Heart left ventricle (tissue), 16 donors: ENCODE data around the gene ABCA7. TPM values are rescaled to one million over a fixed set of nuclear protein-coding genes. Genes with fewer than 3 reads are reported as not detected.
A peak's percentile ranks its signal among the peaks of the same experiment; 100 is the strongest.

Experiments used
- ATAC-seq, 4 donors: fragments of 200-7000 bp; cut with Tn5 transposase; one replicate each; pipeline ENCODE4 v1.9.1; 2020 to 2022; ENCODE audit warnings: moderate library complexity in 4 of 4, mild to moderate bottlenecking in 3 of 4, moderate number of reproducible peaks in 1 of 4
- DNase-seq, 5 donors: peaks; one replicate each; pipeline ENCODE4 v3.0.0-alpha.2; 2020
- H3K27ac ChIP-seq, 12 donors: fragments of 200-600 bp; sonication (generic) in 4 of 12; one replicate each; pipeline versions ENCODE4 v1.5.0 to v1.8.0; 2016 to 2022; ENCODE audit warnings: mild to moderate bottlenecking in 2 of 12
- H3K27me3 ChIP-seq, 9 donors: fragments of 200-600 bp; sonication (generic) in 2 of 9; one replicate each; pipeline versions ENCODE4 v1.5.1 to v1.8.0; 2016 to 2022; ENCODE audit warnings: mild to moderate bottlenecking in 3 of 9
- H3K36me3 ChIP-seq, 9 donors: fragments of 200-600 bp; sonication (generic) in 2 of 9; one replicate each; pipeline versions ENCODE4 v1.5.0 to v1.8.0; 2018 to 2022; ENCODE audit warnings: mild to moderate bottlenecking in 2 of 9
- H3K4me1 ChIP-seq, 12 donors: fragments of 200-600 bp; sonication (generic) in 4 of 12; one replicate each; pipeline versions ENCODE4 v1.5.0 to v1.8.0; 2016 to 2022; ENCODE audit warnings: mild to moderate bottlenecking in 3 of 12
- H3K4me3 ChIP-seq, 12 donors: fragments of 200-600 bp; sonication (generic) in 4 of 12; one replicate each; pipeline versions ENCODE4 v1.5.0 to v1.8.0; 2017 to 2022; ENCODE audit warnings: mild to moderate bottlenecking in 9 of 12, moderate library complexity in 4 of 12
- H3K9me3 ChIP-seq, 12 donors: fragments of 200-600 bp; sonication (generic) in 4 of 12; one replicate each; pipeline versions ENCODE4 v1.5.0 to v1.8.0; 2016 to 2022; ENCODE audit warnings: mild to moderate bottlenecking in 1 of 12
- CTCF ChIP-seq, 12 donors: fragments of 200-600 bp; sonication (generic) in 4 of 12; IDR thresholded peaks; one replicate each; pipeline versions ENCODE4 v1.5.0 to v1.8.0; 2018 to 2022; ENCODE audit warnings: antibody characterized with exemption in 12 of 12, mild to moderate bottlenecking in 5 of 12
- POLR2A ChIP-seq, 2 donors: fragments of 450-650 bp; IDR thresholded peaks; one replicate each; pipeline ENCODE4 v1.6.1; 2017; ENCODE audit warnings: antibody characterized with exemption in 2 of 2, mild to moderate bottlenecking in 2 of 2, moderate library complexity in 2 of 2
- WGBS, 4 donors: extraction: QIAGEN DNeasy Blood & Tissue Kit in 2 of 4; methylation state at CpG; one replicate each; pipeline versions ENCODE4 v1.1.5 to v1.1.7; 2013 to 2018; 5-methylcytosine and 5-hydroxymethylcytosine counted together
- intact Hi-C, 10 donors: fragments of 100-400 bp; cut with DNase I; formaldehyde crosslinking; loops; one replicate each; pipeline versions ENCODE4 v1.11.1 to v1.14.2; 2022
- polyA plus RNA-seq, 2 donors: library from polyadenylated mRNA; stranded (reverse); fragments of 200-250 nt; gene quantifications; one replicate each; pipeline ENCODE4 v1.2.3, GENCODE V29; 2013
- total RNA-seq, 9 donors: library from RNA; depleted of rRNA in 2 of 9; stranded (reverse); fragments of >200 nt in 2 of 9; fragmentation: NEBNext Ultra II Directional in 3 of 9; extraction: Animal tissue kit (Norgen Biotek cat#: 25700) in 3 of 9; gene quantifications; one replicate each; pipeline versions ENCODE4 v1.1.0 to v1.2.4, GENCODE V29; 2016 to 2023
- donor health status: ischemic (EF 13 %, LVEDD 7.1; RV severe dilation, severe dysfunction).
- donor health status: healthy with polysubstance abuse.
- donor health status: DM: no; HTN: yes; CAD: no.
- donor health status: DM: no; HTN: no; CAD: no.
- donor health status: ischemic (EF 25% LVEDD 6.9; RV normal size, moderate dysfunction).
- donor health status: ischemic (EF 25% LVEDD 5.7; RV mildly dilated, moderate dysfunction).
- donor health status: healthy.
- donor health status: DM: yes; HTN: yes; CAD: no.
- donor health status: ischemic (EF 35%, LVEDD 5.7; RV mildly dilated, moderate dysfunction).
- donor health status: nonischemic (EF 11% LVEDD 7.7; RV severe dilation, severe dysfunction).
- donor health status: DM: yes; HTN: yes; CAD: no.
- donor health status: PGD.
- donor health status: ischemic (EF 29% LVEDD 5.4; RV normal size, mild dysfunction).
- donor health status: nonischemic (EF 23%, LVEDD 6.1; RV moderate dilation, normal function).

The ABCA7 gene
- total and polyA plus RNA-seq, 11 donors: 2.9 to 12.4 (median 8.8) TPM

GRCh38 chr19:1082165-1082927 lies 42.4 kb downstream of the ABCA7 start:
- intact Hi-C loops: loop anchor here in 1 of 10 donors (10.0 kb wide), 1 partner anchor 48 kb away; no protein-coding TSS in a partner anchor
- WGBS, 4 donors: 16 to 29% (median 26%) methylated on average over 22 to 51 of the region's 51 CpGs
- Histone ChIP-seq H3K4me3 (peak overlapping the region in 4 of 12 donors; percentile 12 to 31 (median 29)), H3K27me3 (peaks cover 0 to 6% (median 0%) of the 10 kb centered on the region in 9 donors), H3K27ac (no peak overlapping the region), H3K9me3 (no peaks in the 10 kb centered on the region), H3K4me1 (peaks cover 0 to 43% (median 3%) of the 10 kb centered on the region in 12 donors), H3K36me3 (peaks cover 0 to 77% (median 0%) of the 10 kb centered on the region in 9 donors)
- TF ChIP-seq POLR2A (IDR thresholded peaks at IDR 0.05): no peak
- no peak for TF ChIP-seq CTCF (IDR thresholded peaks at IDR 0.05)
- DNase-seq (peak in 2 of 5 donors; percentile 69 to 76), ATAC-seq (peak in 3 of 4 donors; percentile 53 to 64 (median 54))

GRCh38 chr19:1082928-1083816 lies 43.3 kb downstream of the ABCA7 start:
- H3K36me3 ChIP-seq: peaks cover 0 to 84% (median 5%) of the 10 kb centered on the region in 9 donors
- TF ChIP-seq POLR2A (IDR thresholded peaks at IDR 0.05): no peak
- TF ChIP-seq CTCF (IDR thresholded peaks at IDR 0.05): no peak
- peak overlapping the region in 3 of 12 donors; percentile 28 to 31 (median 30) for H3K4me3 ChIP-seq
- WGBS, 4 donors: 65 to 84% (median 83%) methylated on average over 14 to 59 of the region's 59 CpGs
- peaks cover 0 to 6% (median 0%) of the 10 kb centered on the region in 9 donors for H3K27me3 ChIP-seq
- no peaks in the 10 kb centered on the region for H3K9me3 ChIP-seq
- intact Hi-C loops: loop anchor here in 1 of 10 donors (10.0 kb wide), 1 partner anchor 48 kb away; no protein-coding TSS in a partner anchor
- no peak for ATAC-seq
- H3K4me1 ChIP-seq: peaks cover 0 to 45% (median 4%) of the 10 kb centered on the region in 12 donors
- H3K27ac ChIP-seq: no peak overlapping the region
- no peak for DNase-seq

- Histone ChIP-seq H3K4me1 (peaks cover 0 to 56% (median 5%) of the 10 kb centered on the region in 12 donors), H3K36me3 (peaks cover 0 to 86% (median 14%) of the 10 kb centered on the region in 9 donors), H3K27me3 (peaks cover 0 to 6% (median 0%) of the 10 kb centered on the region in 9 donors), H3K4me3 (no peak overlapping the region), H3K9me3 (no peaks in the 10 kb centered on the region), H3K27ac (no peak overlapping the region)
- TF ChIP-seq POLR2A (IDR thresholded peaks at IDR 0.05): no peak
- no peak for TF ChIP-seq CTCF (IDR thresholded peaks at IDR 0.05)
- no peak for ATAC-seq
- 87 to 90% (median 89%) methylated on average over 39 to 43 of the region's 43 CpGs for WGBS, 4 donors
- intact Hi-C loops: loop anchor here in 1 of 10 donors (10.0 kb wide), 1 partner anchor 49 kb away; no protein-coding TSS in a partner anchor
- DNase-seq: peak in 1 of 5 donors; percentile 55
Observed at GRCh38 chr19:1084024-1084868, 44.3 kb downstream of the ABCA7 start.
